ENCODE data around the gene FAT3.

GRCh38 chr11:92245700-92246271, 21.2 kb downstream of the FAT3 start:
- no peak for TF ChIP-seq CTCF (IDR thresholded peaks at IDR 0.05)
- no peak for TF ChIP-seq POLR2A (IDR thresholded peaks at IDR 0.05)
- TF ChIP-seq EP300 (IDR thresholded peaks at IDR 0.05): no peak

Data from ovary (tissue), 3 donors.